ENCODE data around the gene AGA. TPM values are rescaled to one million over a fixed set of nuclear protein-coding genes. Genes with fewer than 3 reads are reported as not detected.

The AGA gene
- total RNA-seq: 44.6 and 50.6 TPM in 2 replicates

GRCh38 chr4:177441803-177442622, at the start of gene AGA:
Gene AGA, minus strand, starts transcription at chr4:177442437. Its CDS starts 62 bp downstream, at chr4:177442375.

Other genes starting within 250 kb of the AGA start
- gene NEIL3, start 132.6 kb downstream of the AGA start, total RNA-seq: 6.0 and 8.2 TPM in 2 replicates

Measured in articular chondrocyte of knee joint (primary cell).